Measurements from ENCODE around the gene IFT57. TPM values are rescaled to one million over a fixed set of nuclear protein-coding genes. Genes with fewer than 3 reads are reported as not detected.

The IFT57 gene
- total RNA-seq, 1 experiment from 2014 or later = 32.1 TPM

GRCh38 chr3:108117241-108117775 lies 104.9 kb downstream of the IFT57 start (continued):
- no peak for TF ChIP-seq ZNF416 (CRISPR knock-in tag; IDR thresholded peaks at IDR 0.05)
- TF ChIP-seq IRF2 (CRISPR knock-in tag; IDR thresholded peaks at IDR 0.05; ENCODE audit: borderline replicate concordance, low read depth) = no peak
- no peak for TF ChIP-seq TEAD4 (CRISPR knock-in tag; IDR thresholded peaks at IDR 0.05)
- no peak for TF ChIP-seq ZNF532 (CRISPR knock-in tag; IDR thresholded peaks at IDR 0.05; ENCODE audit: borderline replicate concordance)
- no peak for TF ChIP-seq CREM (CRISPR knock-in tag; IDR thresholded peaks at IDR 0.05)
- no peak for TF ChIP-seq ZNF232 (CRISPR knock-in tag; IDR thresholded peaks at IDR 0.05)
- no peak for TF ChIP-seq ZNF423 (CRISPR knock-in tag; IDR thresholded peaks at IDR 0.05)
- no peak for TF ChIP-seq FOXP4 (CRISPR knock-in tag; IDR thresholded peaks at IDR 0.05)
- no peak for TF ChIP-seq FOXK1 (CRISPR knock-in tag; IDR thresholded peaks at IDR 0.05)
- no peak for TF ChIP-seq AR (CRISPR knock-in tag; IDR thresholded peaks at IDR 0.05)

- no peak overlapping the region for H3K27ac Mint-ChIP-seq
- no peak overlapping the region for H3K4me3 Mint-ChIP-seq
- ChIA-PET POLR2A (no interaction called here), CTCF (interaction anchor here (0.6 to 1.4 kb wide), 3 partner anchors 23 to 180 kb away, joined by 3 read pairs; no protein-coding TSS in a partner anchor)
- H3K9me3 Mint-ChIP-seq = 0 out of 2 replicates have a peak, but pooled peaks cover 9% of the 10 kb centered on the region
- no peak for TF ChIP-seq ZBTB21 (CRISPR knock-in tag; IDR thresholded peaks at IDR 0.05; ENCODE audit: borderline replicate concordance)
- no peak for TF ChIP-seq MLX (CRISPR knock-in tag; IDR thresholded peaks at IDR 0.05)
- ATAC-seq (peak; percentile 55), DNase-seq (ENCODE audit: low spot score) (no peak)
- H3K4me1 Mint-ChIP-seq = no peaks in the 10 kb centered on the region
- H3K27me3 Mint-ChIP-seq (ENCODE audit: low read depth) = no peaks in the 10 kb centered on the region
- H3K36me3 Mint-ChIP-seq = no peaks in the 10 kb centered on the region
These were observed 107.7 kb downstream of the IFT57 start for GRCh38 chr3:108114423-108115065.

GRCh38 chr3:108113975-108114374 lies 108.2 kb downstream of the IFT57 start:
- no peaks in the 10 kb centered on the region for H3K4me1 Mint-ChIP-seq
- DNase-seq (ENCODE audit: low spot score) = no peak
- no peak for ATAC-seq
- H3K9me3 Mint-ChIP-seq = 0 out of 2 replicates have a peak, but pooled peaks cover 3% of the 10 kb centered on the region
- H3K4me3 Mint-ChIP-seq = no peak overlapping the region
- H3K27ac Mint-ChIP-seq = no peak overlapping the region
- no peaks in the 10 kb centered on the region for H3K36me3 Mint-ChIP-seq
- POLR2A ChIA-PET = no interaction called here
- no peaks in the 10 kb centered on the region for H3K27me3 Mint-ChIP-seq (ENCODE audit: low read depth)
- CTCF ChIA-PET = no interaction called here
- TF ChIP-seq RELA (CRISPR knock-in tag; IDR thresholded peaks at IDR 0.05; ENCODE audit: borderline replicate concordance) = no peak
- no peak for TF ChIP-seq E2F1 (CRISPR knock-in tag; IDR thresholded peaks at IDR 0.05)
- TF ChIP-seq ATF2 (CRISPR knock-in tag; IDR thresholded peaks at IDR 0.05; ENCODE audit: borderline replicate concordance, low read depth) = no peak
- no peak for TF ChIP-seq MLX (CRISPR knock-in tag; IDR thresholded peaks at IDR 0.05)
- TF ChIP-seq CREM (CRISPR knock-in tag; IDR thresholded peaks at IDR 0.05) = no peak
- TF ChIP-seq GRHL2 (CRISPR knock-in tag; IDR thresholded peaks at IDR 0.05; ENCODE audit: insufficient replicate concordance, severe bottlenecking) = no peak
